Measurements from ENCODE around the gene PSMD8.
"Not testable (repeated sequence)": the region's sequence is repeated elsewhere in the genome, so short reads cannot be mapped to it uniquely, and the experiment has no call there.

PSMD8 gene

DNA sequence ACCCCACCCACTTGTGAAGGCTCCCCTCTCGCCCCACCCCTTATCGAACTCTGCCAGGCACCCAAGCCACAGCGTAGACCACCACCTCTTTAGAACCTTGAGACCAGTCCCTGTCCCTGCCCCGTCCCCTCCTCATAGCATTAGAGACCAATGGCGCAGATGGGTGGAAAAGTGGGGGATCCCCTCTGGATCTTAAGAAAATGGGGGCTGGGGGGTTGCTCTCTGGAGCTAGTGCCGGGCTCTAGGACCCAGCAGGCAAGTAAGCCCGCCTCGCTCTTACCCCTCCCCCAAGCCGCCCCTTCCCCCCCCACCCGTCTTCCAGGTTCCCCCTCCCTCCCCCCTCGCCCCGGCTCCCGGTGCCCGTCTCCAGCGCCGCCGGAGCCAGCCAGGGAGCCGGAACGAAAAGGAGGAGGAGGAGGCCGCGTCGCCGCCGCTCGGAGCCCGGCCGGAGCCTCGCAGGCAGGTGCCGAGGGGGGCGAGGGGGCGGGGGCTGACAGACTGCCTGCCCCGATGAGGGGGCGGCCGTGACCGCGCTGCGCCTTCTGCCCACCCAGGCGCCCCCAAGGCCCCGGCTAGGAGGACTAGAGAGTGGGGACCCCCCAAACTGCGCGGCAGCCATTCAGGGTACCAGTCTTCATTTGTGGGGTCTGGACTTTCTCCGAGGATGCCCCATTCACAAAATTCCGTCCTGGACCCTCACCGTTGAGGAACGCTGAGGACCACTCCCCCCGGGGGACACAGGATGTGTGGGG, 14.2 kb downstream of the PSMD8 start, which contains the start of gene SPRED3:
SPRED3 (plus strand) TSS at position 349 of the 752 bp plus-strand sequence. CDS start 1,606 bp downstream, outside the sequence.
- no peak for DNase-seq

DNA sequence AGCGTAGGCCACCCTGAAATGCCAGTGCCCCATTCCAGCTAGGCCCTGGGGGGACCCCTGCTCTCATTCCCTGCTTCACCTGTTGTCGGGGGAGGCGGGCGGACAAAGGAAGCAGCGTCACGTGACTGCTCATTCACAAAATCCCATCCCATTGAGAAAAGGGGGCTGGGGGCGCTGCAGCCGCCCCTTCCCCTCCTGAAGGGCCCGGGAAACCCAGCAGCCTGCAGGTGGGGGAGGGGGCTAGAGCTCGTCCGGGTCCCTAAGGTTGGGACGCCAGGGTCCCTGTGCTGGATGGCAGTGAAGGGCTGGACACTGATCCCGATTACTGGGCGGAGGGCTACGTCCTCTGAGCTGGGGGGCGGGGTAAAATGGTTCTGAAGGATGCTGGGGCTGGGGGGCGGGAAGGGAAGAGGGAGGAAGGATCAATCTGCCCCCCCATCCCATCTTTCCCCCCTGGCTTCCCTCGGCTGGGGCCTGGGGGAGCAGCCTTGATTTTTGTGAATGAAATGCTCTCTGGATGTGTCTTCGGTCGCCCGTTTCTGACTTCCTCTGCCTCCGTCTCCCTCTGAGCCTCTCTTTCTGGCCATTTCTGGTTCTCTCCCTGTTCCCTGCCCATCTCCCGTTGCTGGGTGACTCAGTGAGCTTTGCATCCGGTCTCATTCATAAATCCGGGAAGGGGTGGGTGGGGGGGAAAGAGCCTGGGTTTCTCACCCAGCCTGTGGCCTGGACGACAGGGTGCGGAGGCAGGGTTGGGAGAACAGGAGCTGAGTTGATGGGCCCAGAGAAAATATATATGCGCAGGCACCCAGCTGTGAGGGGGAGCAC, 14.9 kb downstream of the PSMD8 start:
- DNase-seq, result no peak

DNA sequence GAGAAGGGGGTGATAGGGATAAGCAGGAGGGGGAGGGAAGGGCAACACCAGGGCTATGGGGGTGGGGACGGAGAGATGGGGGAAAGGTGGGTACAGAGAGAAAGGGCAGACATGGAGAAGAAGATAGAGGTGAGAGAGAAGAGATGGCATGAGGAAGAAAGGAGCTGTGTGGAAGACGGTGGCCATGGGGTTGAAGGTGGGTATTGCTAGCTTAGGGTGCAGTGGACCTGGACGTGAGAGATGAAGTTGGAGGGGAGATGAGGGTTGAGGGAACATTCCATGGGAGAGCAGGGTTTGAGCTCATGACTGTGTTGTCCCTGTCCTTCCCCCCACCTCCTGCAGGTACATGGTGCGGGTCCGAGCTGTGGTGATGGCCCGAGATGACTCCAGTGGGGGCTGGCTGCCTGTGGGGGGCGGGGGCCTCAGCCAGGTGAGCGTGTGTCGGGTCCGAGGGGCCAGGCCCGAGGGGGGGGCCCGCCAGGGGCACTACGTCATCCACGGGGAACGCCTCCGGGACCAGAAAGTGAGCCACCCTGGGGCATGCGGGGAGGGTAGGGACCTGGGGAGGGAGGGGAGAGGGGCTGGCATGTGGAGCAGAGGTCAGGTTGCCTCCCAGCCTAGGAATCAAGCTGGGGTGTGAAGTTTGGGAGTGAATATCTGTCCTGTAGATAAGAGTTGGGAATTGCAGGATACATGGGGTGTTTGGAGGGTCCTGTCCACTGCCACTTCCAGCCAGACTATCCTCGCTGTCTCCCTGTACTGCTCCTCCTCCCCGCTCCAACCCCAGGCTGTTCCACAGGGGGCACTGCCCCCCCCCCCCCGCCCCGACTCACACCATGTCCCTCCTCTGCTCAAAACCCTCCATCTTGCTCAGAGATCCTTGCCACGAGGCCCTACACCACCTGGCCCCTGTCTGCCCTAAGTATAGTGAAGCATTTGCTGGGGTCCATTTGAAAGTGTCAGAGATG, 15.9 kb downstream of the PSMD8 start:
- no peak for DNase-seq

DNA sequence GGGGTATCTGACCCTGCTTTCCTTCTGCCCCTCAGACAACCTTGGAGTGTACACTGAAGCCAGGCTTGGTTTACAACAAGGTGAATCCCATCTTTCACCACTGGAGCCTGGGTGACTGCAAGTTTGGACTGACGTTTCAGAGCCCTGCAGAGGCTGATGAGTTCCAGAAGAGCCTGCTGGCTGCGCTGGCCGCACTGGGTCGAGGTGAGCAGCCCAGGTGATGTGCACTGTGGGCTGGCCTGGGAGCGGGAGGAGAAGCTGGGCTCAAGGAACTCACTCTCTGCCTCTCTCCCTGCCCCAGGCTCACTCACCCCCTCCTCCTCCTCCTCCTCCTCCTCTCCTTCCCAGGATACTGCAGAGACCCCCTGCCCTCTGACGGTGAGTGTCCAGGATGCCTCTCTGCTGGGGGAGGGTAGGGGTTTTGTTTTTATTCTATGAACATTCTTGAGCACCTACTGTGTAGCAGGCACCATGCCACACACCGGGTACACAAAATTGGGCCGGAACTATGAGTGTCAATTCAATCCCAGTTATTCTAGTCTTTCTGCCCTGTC, 17.6 kb downstream of the PSMD8 start:
- DNase-seq, result no peak

DNA sequence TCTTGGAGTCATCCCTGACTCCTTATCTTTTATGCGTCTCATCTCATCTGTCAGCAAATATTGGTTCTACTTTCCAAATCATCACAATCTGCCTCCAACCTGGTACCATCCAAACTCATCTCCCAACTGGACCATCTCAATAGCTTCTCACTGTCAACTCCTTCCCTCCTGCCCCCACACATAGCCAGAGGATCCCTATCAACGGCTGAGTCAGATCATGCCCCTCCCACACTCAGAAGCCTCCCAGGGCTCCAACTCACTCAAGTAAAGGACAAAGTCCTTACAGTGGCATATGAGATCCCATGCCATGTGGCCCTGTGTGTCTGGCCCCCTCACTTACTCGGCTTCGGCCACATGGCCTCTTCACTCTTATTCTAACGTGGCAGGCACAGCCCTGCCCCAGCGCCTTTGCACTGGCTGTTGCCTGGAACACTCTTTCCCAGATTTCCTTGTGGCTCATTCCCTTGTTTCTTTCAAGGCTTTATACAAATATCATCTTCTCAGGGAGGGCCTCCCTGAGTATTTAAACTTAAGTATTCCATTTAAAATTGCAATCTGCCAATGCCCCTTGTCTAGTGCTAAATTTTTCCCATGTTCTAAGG, 18.4 kb downstream of the PSMD8 start:
- no peak for DNase-seq

DNA sequence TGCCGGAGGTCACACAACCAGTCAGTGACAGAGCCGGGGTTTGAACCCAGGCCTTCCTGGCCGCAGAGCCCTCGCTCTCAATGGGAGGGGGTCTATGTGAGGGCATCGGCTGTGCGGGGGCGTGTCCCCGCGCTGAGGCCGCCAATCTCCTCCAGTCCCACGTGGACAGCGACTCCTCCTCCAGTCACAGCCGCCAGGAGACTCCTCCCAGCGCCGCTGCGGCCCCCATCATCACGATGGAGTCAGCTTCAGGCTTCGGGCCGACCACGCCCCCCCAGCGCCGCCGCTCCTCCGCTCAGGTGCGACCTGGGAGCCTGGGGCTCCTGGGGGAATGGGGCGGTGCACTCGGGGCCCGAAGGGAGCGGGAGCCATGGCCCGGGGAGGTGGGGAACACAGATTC, 20.1 kb downstream of the PSMD8 start:
- no peak for DNase-seq

DNA sequence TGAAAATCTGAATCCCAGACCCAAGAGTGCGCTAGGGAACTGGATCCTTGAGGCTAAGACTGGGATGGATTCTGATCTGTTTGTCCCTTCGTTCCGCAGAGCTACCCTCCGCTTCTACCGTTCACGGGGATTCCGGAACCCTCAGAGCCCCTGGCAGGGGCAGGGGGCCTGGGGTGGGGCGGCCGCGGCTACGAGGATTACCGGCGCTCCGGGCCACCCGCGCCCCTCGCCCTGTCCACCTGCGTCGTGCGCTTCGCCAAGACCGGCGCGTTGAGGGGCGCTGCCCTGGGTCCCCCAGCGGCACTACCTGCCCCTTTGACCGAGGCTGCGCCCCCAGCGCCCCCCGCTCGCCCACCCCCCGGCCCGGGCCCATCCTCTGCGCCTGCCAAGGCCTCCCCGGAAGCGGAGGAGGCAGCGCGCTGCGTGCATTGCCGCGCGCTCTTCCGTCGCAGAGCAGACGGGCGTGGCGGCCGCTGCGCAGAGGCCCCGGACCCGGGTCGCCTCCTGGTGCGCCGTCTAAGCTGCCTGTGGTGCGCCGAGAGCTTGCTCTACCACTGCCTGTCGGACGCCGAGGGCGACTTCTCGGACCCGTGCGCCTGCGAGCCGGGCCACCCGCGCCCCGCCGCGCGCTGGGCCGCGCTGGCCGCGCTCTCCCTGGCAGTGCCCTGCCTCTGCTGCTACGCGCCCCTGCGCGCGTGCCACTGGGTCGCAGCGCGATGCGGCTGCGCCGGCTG, 21.2 kb downstream of the PSMD8 start:
- no peak for DNase-seq

DNA sequence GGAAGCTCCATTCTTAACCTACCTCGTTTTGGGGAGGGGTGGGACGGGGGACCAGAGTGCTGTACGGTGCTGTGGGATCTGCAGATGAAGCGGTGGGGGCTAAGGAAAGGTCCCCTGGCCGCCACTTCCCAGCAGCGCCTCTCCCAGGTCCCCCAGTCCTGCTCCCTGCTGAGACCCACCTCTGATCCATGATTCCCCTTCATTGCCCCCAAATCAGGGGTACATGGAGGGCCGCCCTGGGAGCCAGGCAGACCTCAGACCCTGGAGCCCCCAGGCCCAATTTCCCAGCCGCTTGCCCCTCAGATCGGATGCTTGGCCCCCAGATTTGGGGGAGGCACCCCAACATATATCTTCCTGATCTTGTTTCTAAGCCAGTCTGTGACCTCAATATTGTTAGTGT, 24.7 kb downstream of the PSMD8 start:
- no peak for DNase-seq

DNA sequence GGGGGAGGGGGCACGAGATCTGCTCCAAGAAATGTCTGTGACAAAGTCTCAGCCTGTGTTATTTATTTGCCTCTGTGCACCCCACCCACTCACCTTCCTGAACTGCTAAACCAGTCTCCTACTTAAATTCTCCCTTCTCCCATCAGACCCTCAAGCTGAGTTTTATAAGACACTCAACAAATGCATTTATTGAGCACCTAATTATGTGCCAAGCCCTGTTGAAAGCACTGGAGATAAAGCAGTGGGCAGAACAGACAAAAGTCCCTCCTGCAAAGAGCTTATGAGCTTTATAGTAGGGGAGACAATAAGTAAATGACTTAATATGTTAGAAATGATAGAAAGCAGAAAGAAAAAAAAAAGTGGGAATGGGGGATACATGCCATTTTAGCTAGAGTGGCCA, 25.2 kb downstream of the PSMD8 start:
- DNase-seq, result no peak

DNA sequence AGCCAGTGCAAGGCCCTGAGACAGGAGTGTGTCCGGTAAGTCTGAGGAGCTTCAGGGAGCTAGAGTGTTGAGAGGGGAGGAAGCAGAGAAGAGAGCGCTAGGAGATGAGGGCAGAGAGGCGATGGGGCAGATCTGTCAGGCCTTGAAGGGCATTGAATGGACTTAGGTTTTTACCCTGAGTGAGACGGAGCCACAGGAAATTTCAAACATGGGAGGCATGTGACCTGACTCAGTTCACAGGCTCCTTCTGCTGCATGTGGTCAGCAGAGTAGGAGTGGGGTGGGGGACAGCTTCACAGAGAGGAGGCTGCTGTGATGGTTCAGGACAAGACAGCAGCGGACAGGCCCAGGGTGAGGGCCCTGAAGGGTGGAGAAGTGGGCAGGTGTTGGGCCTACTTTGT, 26.0 kb downstream of the PSMD8 start:
- DNase-seq, result no peak

DNA sequence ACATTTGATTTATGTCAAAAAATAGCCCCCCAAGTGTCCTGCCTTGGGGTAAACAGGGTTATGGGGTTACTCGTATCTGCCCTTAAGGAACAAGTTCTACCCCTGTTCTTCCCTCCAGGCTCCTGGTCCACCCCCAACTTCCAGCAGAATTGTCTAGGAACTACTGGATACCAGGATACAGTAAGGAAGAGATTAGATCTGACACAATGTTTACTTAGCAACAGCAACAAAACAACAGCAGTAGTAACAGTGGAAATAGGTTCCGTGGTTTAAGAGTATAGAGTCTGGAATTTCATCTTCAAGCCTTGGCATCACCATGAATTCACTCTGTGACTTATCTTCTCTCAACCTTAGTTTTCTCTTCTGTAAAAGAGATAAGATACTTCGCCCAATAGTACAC, 26.8 kb downstream of the PSMD8 start:
- DNase-seq, result no peak

DNA sequence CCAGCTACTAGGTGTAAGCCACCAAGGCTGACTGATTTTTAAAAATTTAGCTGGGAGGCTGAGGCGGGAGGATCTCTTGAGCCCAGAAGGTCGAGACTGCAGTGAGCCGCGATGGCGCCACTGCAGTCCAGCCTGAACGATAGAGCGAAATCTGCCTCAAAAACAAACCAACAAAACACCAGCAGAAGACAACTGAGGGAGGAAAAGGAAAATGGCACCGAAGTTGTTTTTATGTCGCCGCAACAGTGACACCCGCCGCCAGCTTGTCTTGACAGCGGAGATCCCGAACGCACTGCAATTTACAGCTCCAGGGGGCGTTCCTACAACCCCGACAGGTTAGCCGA, 28.2 kb downstream of the PSMD8 start:
- DNase-seq, result no peak

DNA sequence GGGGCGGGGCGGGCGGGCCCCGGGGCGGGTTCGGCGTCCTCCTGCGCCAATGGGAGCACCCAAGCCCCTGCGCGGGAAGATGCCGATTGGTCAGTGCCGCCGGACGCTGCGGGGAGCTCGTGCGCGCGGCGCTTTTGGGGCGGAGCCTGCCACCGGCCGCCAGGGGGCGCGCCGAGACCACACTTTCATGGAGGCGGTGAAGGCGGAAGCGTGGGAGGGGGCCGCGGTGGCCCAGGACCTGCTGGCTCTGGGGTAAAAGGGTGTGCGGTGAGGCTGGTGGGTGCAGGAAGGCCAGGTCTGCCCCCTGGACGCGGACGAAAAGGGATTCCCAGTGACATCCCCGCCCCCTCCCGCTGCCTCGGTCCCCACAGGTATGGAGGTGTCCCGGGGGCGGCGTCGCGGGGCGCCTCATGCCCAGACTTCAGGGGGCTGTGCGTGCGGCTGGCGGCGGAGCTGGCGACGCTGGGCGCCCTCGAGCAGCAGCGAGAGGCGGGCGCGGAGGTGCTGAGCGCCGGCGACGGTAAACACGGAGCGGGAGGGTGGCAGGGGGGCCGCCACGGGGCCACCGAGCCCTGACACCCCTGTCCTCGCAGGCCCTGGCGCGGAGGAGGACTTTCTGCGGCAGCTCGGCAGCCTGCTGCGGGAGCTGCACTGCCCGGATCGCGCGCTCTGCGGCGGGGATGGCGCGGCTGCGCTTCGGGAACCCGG, 28.8 kb downstream of the PSMD8 start, which contains the start of gene FAM98C:
FAM98C (plus strand) TSS at position 127 of the 708 bp plus-strand sequence; CDS start at position 188, 61 bp downstream.
- peak; percentile 96 for DNase-seq

DNA sequence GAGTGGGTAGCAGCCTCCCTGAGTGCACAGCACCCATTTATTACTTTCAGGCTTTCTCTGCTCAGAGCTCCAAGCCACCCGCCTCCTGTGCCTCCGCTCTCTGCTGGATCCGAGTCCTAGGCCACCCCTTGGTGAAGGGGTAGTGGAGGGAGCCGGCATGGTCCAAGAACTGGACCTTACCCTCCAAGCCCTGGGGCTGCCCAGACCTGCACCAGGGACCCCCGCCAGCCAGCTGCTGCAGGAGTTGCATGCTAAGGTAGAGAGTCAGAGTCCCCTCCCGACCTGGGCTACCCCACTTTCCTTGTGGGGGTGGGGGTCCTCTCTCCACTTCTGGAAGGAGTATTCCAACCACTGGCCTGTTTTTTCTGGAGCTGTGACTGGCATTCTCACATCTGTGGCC, 30.5 kb downstream of the PSMD8 start:
- DNase-seq, result no peak

DNA sequence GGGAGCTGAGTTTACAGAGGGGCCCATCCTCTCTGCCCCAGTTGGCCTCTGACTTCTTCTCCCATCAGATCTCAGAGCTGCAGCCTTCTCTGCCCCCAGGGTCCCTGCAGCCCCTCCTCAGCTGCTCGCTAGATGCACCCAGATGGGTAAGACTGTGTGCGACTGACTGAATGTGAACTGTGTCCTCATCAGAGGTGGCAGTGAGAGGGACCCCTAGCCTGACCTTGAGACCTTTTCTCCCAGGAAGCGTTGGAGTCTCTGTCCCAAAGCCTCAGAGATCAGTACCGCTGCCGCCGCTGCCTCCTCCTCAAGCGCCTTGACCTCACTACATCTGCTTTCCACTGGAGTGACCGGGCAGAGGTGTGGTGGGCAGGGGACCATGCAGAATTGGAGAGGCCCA, 30.9 kb downstream of the PSMD8 start:
- no peak for DNase-seq

DNA sequence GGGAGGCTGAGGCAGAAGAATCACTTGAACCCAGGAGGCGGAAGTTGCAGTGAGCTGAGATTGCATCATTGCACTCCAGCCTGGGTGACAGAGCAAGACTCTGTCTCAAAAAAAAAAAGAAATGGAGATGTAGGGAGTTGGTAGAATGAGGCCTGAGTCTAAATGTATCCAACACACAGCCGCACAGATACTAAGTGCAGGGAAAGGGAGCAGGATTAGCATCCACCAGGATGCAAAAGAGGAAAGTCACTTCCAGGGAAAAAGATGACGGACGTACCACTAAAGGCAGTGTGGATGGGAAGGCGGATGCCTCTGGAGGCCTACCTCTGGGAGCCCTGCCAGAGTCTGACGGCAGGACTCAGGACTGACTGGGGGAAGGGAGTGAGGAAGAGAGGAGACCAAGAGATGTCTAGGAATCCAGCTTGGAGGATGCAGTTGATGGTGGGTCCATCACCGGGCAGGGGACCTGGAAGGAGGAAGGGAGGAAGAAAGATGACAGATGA, 35.3 kb downstream of the PSMD8 start:
- no peak for DNase-seq

DNA sequence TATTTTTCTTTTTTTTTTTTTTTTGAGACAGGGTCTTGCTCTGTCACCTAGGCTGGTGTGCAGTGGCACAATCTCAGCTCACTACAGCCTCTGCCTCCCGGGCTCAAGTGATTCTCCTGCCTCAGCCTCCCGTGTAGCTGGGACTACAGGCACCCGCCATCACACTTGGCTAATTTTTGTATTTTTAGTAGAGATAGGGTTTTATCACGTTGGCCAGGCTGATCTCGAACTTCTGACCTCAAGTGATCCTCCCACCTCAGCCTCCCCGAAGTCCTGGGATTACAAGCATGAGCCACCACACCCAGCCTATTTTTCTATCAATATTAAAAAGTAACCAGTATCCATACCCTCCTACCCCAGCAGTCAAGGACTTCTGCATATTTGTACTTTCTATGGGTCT, 36.0 kb downstream of the PSMD8 start:
- DNase-seq, result not testable (repeated sequence)

DNA sequence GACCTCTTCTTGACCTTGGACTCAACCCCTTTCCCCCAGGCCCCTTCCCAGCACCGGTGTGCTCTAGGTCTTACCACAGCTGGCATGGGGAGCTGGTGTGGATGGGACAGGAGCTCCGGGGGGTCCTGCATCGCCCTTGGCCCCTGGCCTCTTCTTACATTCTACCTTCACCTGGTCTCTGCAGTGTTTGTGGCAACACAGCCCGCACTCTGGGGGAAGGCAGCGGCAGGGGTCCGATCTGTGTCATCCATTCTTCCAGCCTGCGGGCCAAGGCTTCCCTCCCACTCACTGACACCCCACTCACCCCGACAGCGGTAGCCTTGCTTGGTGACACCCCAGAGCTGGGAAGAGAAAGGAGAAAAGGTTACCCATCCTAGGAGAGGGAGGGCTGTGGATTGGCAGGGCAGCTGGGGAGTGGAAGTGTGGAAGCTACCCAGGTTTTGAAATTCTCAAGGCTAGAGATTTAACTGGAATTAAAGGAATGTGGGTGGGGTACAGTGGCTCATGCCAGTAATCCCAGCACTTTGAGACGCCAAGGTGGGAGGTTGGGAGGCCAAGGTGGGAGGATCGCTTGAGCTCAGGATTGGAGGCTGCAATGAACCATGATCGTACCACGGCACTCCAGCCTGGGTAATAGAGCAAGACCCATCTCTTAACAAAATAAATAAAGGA, 36.8 kb downstream of the PSMD8 start:
- DNase-seq, result no peak

DNA sequence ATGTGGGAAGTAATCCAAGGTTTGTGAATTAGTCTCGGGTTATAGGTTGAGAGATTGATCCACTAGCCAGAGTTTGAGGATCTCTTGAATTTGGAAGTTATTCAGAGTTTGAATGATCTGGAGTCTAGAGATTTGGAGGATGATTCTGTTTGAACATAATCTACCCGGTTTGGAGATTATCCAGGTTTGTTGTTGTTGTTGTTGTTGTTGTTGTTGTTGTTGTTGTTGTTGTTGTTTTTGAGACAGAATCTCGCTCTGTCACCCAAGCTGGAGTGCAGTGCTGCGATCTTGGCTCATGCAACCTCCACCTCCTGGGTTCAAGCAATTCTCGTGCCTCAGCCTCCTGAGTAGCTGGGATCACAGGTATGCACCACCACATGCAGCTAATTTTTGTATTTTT, 37.5 kb downstream of the PSMD8 start:
- DNase-seq, result not testable (repeated sequence)

DNA sequence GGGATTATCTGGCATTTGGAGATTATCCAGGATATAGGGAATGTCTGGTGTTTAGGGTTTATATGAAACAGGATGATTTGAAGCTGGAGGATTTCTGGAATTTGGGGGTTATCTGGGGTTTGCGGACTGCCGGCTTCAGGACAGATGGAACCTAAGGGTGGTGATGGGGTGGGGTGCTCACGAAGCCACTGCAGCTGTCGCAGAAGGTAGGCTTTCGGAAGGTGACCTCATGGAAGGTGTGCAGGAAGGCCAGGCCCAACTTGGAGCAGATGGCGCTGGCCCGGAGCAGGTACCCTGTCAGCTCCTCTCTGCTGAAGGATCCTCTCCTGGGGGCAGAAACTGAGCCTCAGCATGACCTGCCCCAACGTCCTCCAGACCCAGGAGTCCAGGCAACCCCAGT, 38.1 kb downstream of the PSMD8 start:
- DNase-seq, result no peak
